BLaER1 treated with 17β-estradiol and CSF1 and Interleukin-3, amounts not matched to agents 10 nM and 100 nM (cell line): Measurements from ENCODE around the gene PHACTR4.
"Not testable (repeated sequence)": the region's sequence is repeated elsewhere in the genome, so short reads cannot be mapped to it uniquely, and the experiment has no call there.

Experiments
- H3K27ac ChIP-seq, 11 experiments: shearing (Covaris generic); formaldehyde crosslinking; 2 replicates each; pipeline ENCODE4 v1.8.1; 2022
- H3K27me3 ChIP-seq, 11 experiments: shearing (Covaris generic); formaldehyde crosslinking; 2 replicates each; pipeline ENCODE4 v1.8.1; 2022
- H3K36me3 ChIP-seq, 11 experiments: shearing (Covaris generic); formaldehyde crosslinking; 2 replicates each; pipeline ENCODE4 v1.8.1; 2022
- H3K4me1 ChIP-seq, 10 experiments: shearing (Covaris generic); formaldehyde crosslinking; 2 replicates each; pipeline ENCODE4 v1.8.1; 2022
- H3K4me2 ChIP-seq, 11 experiments: shearing (Covaris generic); formaldehyde crosslinking; 2 replicates each; pipeline ENCODE4 v1.8.1; 2022
- H3K4me3 ChIP-seq, 10 experiments: shearing (Covaris generic); formaldehyde crosslinking; 2 replicates each; pipeline ENCODE4 v1.8.1; 2022
- H3K9ac ChIP-seq, 11 experiments: shearing (Covaris generic); formaldehyde crosslinking; 2 replicates each; pipeline ENCODE4 v1.8.1; 2022
- H3K9me3 ChIP-seq, 11 experiments: shearing (Covaris generic); formaldehyde crosslinking; replicated peaks in 1 of 11; 2 replicates each; pipeline ENCODE4 v1.8.1; 2022
- H4K20me1 ChIP-seq, 11 experiments: shearing (Covaris generic); formaldehyde crosslinking; 2 replicates each; pipeline ENCODE4 v1.8.1; 2022
- Cebpa-rat ChIP-seq, 11 experiments: shearing (Covaris generic); IDR thresholded peaks; 2 replicates each; pipeline ENCODE4 v1.8.1; 2022

Gene PHACTR4

DNA sequence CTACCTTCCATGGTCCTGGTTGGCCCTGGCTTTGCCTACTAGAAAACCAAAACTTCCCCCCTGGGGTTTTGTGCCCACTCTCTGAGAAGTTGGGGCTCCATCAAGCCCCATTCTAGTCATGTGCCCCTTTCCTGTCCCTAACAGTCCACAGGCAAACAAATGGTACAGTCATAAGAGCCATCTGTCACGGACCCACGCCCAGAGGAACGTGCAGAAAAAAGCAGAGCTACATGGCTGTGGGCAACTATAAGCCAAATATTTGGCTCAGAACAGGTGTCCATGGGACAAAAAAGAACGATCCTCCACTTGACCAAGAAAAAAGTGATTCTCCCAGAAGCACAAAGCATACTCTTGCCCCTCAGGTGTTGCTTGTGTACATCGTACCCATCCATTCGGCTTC, 168.7 kb downstream of the PHACTR4 start:
- TF ChIP-seq Cebpa-rat (IDR thresholded peaks at IDR 0.05): no peak
- Histone ChIP-seq H3K36me3 (peaks cover 43 to 84% (median 75%) of the 10 kb centered on the region in 11 experiments), H4K20me1 (peaks cover 0 to 46% (median 17%) of the 10 kb centered on the region in 11 experiments; a peak in 11 of 22 replicates), H3K9ac (peak overlapping the region in 2 of 11 experiments; percentile 2 to 21; a peak in 4 of 22 replicates), H3K4me3 (no peak overlapping the region), H3K4me1 (peaks cover 0 to 9% (median 2%) of the 10 kb centered on the region in 10 experiments; a peak in 5 of 20 replicates), H3K9me3 (no peaks in the 10 kb centered on the region), H3K4me2 (no peak overlapping the region; a peak in 3 of 22 replicates), H3K27ac (peak overlapping the region in 1 of 11 experiments; percentile 5; a peak in 1 of 22 replicates), H3K27me3 (no peaks in the 10 kb centered on the region)

DNA sequence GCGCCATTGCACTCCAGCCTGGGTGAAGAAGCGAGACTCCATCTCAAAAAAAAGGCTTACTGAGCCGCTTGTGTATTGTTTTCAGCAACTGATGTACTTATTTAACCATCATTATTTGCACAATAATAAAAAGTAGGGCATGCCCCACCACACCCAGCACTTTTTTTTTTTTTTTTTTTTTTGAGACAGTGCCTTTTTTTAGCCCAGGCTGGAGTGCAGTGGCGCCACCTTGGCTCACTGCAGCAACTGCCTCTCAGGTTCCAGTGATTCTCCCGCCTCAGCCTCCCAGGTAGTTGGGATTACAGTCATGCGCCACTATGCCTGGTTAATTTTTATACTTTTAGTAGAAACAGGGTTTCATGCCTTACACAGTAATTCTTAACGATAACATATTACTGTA, 171.1 kb downstream of the PHACTR4 start:
- peaks cover 29 to 63% (median 54%) of the 10 kb centered on the region in 11 experiments for H3K36me3 ChIP-seq
- no peak overlapping the region for H3K4me3 ChIP-seq
- no peak overlapping the region for H3K4me2 ChIP-seq

DNA sequence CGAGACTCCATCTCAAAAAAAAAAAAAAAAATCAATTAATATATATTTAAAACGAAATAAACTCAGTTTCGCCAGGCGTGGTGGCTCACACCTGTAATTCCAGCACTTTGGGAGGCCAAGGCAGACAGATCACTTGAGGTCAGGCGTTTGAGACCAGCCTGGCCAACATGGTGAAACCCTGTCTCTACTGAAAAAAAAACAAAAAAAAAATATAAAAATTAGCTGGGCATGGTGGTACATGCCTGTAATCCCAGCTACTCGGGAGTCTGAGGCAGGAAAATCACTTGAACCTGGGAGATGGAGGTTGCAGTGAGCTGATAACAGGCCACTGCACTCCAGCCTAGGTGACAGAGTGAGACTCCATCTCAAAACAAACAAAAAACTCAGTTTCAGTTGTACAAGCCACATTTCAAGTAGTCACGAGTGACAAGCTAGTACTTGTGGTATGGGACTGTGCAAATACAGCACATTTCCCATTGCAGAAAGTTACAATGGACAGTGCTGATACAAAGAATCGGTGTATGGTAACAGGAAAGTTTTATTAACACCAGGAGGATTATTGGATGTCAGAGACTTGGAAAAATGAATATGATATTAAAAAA, 172.0 kb downstream of the PHACTR4 start:
- not testable (repeated sequence) for H3K4me2 ChIP-seq, H3K9me3 ChIP-seq, H3K9ac ChIP-seq, H3K4me3 ChIP-seq, H3K4me1 ChIP-seq, H3K27ac ChIP-seq, H3K27me3 ChIP-seq
- Histone ChIP-seq H3K36me3 (peaks cover 20 to 54% (median 45%) of the 10 kb centered on the region in 11 experiments), H4K20me1 (peaks cover 0 to 20% (median 9%) of the 10 kb centered on the region in 11 experiments; a peak in 10 of 22 replicates)

More for the DNA sequence above, 171.1 kb downstream of the PHACTR4 start:
- H3K4me1 ChIP-seq: peaks cover 0 to 9% (median 2%) of the 10 kb centered on the region in 10 experiments; a peak in 5 of 20 replicates
- no peak for TF ChIP-seq Cebpa-rat (IDR thresholded peaks at IDR 0.05)
- H3K9ac ChIP-seq: no peak overlapping the region
- H3K27me3 ChIP-seq: no peaks in the 10 kb centered on the region
- H4K20me1 ChIP-seq: peaks cover 0 to 29% (median 17%) of the 10 kb centered on the region in 11 experiments; a peak in 10 of 22 replicates
- no peaks in the 10 kb centered on the region for H3K9me3 ChIP-seq
- H3K27ac ChIP-seq: no peak overlapping the region

DNA sequence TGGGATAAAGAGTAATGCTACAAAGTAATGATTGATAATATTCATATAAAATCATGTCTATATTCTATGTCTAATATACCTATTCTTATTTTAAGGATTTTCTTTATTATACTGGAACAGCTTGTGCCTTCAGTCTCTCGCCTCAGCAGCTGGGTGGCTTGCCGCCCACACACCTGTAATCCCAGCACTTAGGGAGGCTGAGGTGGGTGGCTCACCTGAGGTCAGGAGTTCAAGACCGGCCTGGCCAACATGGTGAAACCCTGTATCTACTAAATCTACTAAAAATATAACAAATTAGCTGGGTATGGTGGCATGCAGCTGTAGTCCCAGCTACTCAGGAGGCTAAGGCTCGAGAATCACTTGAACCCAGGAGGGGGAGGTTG, 175.7 kb downstream of the PHACTR4 start:
- no peaks in the 10 kb centered on the region for H3K27me3 ChIP-seq
- H3K4me3 ChIP-seq: no peak overlapping the region
- H3K36me3 ChIP-seq: peaks cover 0 to 17% (median 9%) of the 10 kb centered on the region in 11 experiments; a peak in 13 of 22 replicates
- no peaks in the 10 kb centered on the region for H3K9me3 ChIP-seq
- no peak overlapping the region for H3K4me2 ChIP-seq
- H3K27ac ChIP-seq: no peak overlapping the region
- no peak overlapping the region for H3K9ac ChIP-seq
- no peaks in the 10 kb centered on the region for H4K20me1 ChIP-seq
- no peak for TF ChIP-seq Cebpa-rat (IDR thresholded peaks at IDR 0.05)
- no peaks in the 10 kb centered on the region for H3K4me1 ChIP-seq

DNA sequence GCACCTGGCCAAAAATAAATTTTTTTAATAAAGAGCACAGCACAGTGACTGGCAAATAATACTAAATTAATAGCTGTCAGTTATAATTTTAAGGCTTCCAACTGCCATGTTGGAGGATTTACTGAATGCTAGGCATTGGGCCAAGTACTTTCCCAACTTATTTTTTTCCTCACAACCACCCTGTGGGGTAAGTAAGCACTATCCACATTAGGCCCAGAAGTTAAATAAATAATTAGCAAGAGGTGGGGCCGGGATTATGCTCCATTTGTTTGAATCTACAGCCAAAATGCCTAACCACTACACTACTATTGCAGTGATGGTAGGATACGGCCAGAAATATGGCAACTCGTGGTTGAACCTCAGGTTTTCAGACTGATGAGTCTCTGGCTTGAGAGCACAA, 178.8 kb downstream of the PHACTR4 start:
- H3K9ac ChIP-seq: no peak overlapping the region
- no peak overlapping the region for H3K27ac ChIP-seq
- H3K9me3 ChIP-seq: no peaks in the 10 kb centered on the region
- no peak for TF ChIP-seq Cebpa-rat (IDR thresholded peaks at IDR 0.05)
- H4K20me1 ChIP-seq: no peaks in the 10 kb centered on the region
- no peak overlapping the region for H3K4me3 ChIP-seq
- H3K4me2 ChIP-seq: no peak overlapping the region
- H3K36me3 ChIP-seq: no peaks in the 10 kb centered on the region
- H3K27me3 ChIP-seq: no peaks in the 10 kb centered on the region
- peaks cover 0 to 12% (median 9%) of the 10 kb centered on the region in 10 experiments; a peak in 10 of 20 replicates for H3K4me1 ChIP-seq
